ENCODE measurements around the gene KCNIP1.

DNA sequence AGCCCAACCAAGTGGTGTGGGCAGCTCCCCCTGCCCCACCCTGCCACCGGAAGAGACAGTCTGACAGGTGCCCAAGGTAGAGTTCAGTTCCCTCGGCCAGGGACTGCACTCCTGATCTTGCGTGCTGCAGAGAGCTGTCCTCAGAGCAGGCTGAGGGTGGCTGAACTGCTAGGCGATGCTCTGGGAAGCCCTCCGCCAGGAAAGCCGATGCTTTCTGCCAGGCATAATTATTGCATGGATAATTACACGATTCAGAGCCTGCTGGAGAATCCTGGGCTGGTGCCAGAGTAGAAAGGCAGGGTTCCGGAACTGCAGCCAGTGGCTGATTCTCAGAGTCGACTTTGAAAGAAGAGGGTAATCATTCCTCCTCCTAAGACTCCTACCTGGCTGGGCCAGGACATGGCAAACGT, 19.3 kb downstream of the KCNIP1 start:
- TF ChIP-seq EZH2 (IDR thresholded peaks at IDR 0.05) = no peak
- TF ChIP-seq POLR2AphosphoS5 (IDR thresholded peaks at IDR 0.05; ENCODE audit: borderline replicate concordance, low read depth, low read length) = no peak
- no peak for TF ChIP-seq FOXP2 (optimal IDR thresholded peaks at IDR 0.05; ENCODE audit: control extremely low read depth, extremely low read length, insufficient read depth)
